GM06990 (cell line): Measurements from ENCODE around the gene BRF1.
"Not testable (repeated sequence)": the region's sequence is repeated elsewhere in the genome, so short reads cannot be mapped to it uniquely, and the experiment has no call there.

Experiments
- DNase-seq: peaks from one replicate; pipeline ENCODE4 v3.0.0-alpha.2; 2011; ENCODE audit not compliant: insufficient read length; ENCODE audit errors: extremely low read depth
- H3K27me3 ChIP-seq: replicated peaks from 2 replicates; pipeline ENCODE4 v1.6.0; 2011; ENCODE audit warnings: low read length; ENCODE audit not compliant: control insufficient read depth, insufficient read depth
- H3K36me3 ChIP-seq: 2 replicates; pipeline ENCODE4 v1.5.1; 2011; ENCODE audit warnings: low read length; ENCODE audit not compliant: control insufficient read depth, insufficient read depth
- H3K4me3 ChIP-seq: replicated peaks from 2 replicates; pipeline ENCODE4 v1.5.1; 2011; ENCODE audit warnings: low read depth, mild to moderate bottlenecking, control low read depth, low read length
- TF ChIP-seq, protein P1 (sequence below): IDR thresholded peaks from 2 replicates; pipeline ENCODE4 v1.5.1; 2011; ENCODE audit warnings: low read length, control low read depth, mild to moderate bottlenecking, inconsistent platforms; ENCODE audit not compliant: insufficient read depth, poor library complexity, severe bottlenecking

The BRF1 gene

DNA sequence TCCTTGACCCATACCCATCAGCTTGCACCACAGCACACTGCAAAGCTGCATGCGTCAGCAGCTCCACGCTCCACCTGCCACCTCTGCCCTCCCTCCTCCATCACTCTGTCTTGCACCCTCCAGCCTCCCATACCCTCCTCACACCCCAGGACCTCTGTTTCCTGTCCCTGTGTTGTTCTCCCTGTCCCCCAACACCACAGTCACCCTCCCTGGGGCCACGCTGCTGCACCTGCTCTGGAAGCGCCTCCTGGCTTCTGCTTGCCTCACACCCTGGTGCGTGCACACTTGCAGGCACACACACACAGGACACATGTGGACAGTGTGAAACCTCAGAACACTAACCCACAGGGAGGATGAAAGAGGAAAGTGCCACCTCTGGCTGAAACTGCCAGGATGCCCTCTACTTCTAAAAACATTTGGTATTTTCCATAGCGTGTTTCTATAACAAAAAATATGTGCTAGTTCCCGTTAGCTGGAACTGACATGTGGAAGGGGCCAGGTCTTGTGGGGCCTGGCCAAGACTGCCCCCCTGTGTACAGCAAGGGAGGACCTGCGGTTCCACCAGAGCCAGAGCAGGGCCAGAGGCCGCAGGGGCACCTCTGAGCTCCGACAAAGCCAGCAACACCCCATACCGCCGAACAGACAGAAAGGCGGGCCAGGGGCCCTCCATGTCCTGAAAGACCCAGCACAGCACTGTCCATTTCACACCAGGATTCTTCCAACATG, 10.0 kb downstream of the BRF1 start:
- no peak for DNase-seq
- Histone ChIP-seq H3K27me3 (no peaks in the 10 kb centered on the region), H3K4me3 (no peak overlapping the region), H3K36me3 (no peaks in the 10 kb centered on the region)
- TF ChIP-seq, protein P1, sequence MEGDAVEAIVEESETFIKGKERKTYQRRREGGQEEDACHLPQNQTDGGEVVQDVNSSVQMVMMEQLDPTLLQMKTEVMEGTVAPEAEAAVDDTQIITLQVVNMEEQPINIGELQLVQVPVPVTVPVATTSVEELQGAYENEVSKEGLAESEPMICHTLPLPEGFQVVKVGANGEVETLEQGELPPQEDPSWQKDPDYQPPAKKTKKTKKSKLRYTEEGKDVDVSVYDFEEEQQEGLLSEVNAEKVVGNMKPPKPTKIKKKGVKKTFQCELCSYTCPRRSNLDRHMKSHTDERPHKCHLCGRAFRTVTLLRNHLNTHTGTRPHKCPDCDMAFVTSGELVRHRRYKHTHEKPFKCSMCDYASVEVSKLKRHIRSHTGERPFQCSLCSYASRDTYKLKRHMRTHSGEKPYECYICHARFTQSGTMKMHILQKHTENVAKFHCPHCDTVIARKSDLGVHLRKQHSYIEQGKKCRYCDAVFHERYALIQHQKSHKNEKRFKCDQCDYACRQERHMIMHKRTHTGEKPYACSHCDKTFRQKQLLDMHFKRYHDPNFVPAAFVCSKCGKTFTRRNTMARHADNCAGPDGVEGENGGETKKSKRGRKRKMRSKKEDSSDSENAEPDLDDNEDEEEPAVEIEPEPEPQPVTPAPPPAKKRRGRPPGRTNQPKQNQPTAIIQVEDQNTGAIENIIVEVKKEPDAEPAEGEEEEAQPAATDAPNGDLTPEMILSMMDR = no peak

DNA sequence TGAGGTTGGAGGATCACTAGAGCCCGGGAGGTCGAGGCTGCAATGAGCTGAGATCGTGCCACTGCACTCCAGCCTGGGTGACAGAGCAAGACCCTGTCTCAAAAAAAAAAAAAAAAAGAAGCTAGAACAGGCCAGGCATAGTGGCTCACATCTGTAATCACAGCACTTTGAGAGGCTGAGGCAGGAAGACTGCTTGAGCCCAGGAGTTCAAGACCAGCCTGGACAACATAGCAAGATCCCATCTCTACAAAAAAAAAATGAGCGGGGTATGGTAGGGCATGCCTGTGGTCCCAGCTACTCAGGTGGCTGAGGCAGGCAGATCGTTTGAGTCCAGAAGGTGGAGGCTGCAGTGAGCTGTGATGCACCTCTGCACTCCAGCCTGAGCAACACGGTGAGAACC, 11.9 kb downstream of the BRF1 start:
- DNase-seq, H3K36me3 ChIP-seq, H3K27me3 ChIP-seq, H3K4me3 ChIP-seq: not testable (repeated sequence)

DNA sequence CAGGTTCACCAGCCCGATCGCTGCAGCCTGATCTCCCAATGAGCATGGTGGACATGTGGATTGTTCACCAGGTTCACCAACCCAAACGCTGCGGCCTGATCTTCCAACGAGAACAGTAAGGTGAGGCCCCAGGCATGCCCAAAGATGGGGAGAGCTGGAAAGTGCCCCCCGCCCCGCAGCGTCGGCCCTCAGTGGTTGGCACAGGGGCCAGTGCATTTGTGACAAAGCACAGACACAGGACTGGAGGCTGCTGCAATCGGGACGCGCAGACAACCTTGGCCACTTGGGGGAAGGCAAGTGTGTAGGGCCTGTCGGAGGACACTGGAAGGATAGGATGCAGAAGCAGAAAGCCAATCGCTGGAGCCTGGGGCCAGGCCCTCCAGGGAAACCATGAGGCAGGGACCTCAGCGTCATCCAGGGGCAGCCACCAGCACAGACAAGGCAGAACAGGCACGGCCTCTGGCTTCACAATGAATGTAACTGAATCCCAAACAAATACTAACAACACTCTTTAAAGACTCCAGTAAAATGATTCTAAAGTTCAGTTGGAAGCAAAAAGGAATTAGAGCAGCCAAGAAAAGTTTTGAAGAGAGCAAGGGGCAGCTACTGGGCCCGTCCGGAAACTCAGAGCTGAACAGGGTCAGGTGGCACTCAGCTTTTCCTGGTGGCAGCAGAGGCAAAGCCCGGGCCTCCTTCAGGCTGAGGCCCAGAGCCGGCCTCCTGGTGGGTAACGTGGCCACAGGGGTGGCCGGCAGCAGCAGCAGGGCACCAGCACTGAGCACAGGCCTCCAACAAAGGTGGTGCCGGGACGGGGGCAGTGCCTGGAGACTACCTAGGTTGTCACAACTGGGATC, 13.3 kb downstream of the BRF1 start:
- TF ChIP-seq, protein P1 = no peak
- no peaks in the 10 kb centered on the region for H3K27me3 ChIP-seq
- H3K36me3 ChIP-seq = no peaks in the 10 kb centered on the region; the same call in 1 of the 2 replicates
- no peak overlapping the region for H3K4me3 ChIP-seq
- DNase-seq = no peak

DNA sequence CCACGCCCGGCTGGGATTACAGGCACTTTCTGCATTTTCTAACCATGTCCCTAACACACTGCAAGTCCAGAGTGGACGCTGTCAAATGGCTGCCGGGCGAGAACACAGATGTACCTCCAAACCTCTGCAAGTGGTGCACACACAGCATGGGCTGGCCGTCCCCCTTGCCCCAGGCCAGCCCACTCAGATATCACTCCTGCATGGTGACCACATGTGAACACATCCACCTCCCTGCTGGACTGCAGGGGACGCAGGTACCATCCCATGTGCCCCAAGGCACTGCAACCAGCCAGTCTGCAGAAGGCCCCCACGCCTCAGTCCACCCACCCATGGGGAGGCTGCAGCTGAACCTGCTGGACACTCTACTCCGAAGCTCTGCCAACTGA, 14.0 kb downstream of the BRF1 start:
- TF ChIP-seq, protein P1 = no peak
- no peak for DNase-seq
- Histone ChIP-seq H3K27me3 (no peaks in the 10 kb centered on the region), H3K36me3 (no peaks in the 10 kb centered on the region; the same call in 1 of the 2 replicates), H3K4me3 (no peak overlapping the region)

DNA sequence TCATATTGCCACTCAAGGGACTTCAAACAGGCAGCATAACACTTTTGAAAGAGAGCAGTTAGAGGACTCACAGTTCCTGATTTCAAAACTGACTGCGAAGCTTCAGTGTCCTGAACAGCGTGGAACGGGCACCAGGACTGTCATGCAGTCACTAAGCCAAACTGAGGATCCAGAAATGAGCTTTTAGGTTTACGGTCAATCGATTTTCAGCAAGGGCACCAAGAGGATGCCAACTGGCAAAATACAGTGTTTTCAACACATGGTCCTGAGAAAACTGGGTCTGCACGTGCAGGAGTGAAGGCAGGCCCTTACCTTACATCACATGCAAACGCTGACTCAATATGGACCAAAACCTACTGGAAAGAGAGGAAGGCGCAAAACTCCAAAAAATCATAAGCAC, 15.6 kb downstream of the BRF1 start:
- TF ChIP-seq, protein P1 = no peak
- no peak overlapping the region for H3K4me3 ChIP-seq
- peaks cover 1% of the 10 kb centered on the region for H3K36me3 ChIP-seq
- no peak for DNase-seq
- no peaks in the 10 kb centered on the region for H3K27me3 ChIP-seq

- Histone ChIP-seq H3K36me3 (peaks cover 1% of the 10 kb centered on the region), H3K27me3 (no peaks in the 10 kb centered on the region), H3K4me3 (no peak overlapping the region)
- TF ChIP-seq, protein P1 = no peak
- no peak for DNase-seq
These were observed 16.9 kb downstream of the BRF1 start for GRCh38 chr14:105283899-105284298.
